Adrenal gland (tissue), 12 donors: ENCODE measurements around the gene SLC5A10. TPM values are rescaled to one million over a fixed set of nuclear protein-coding genes. Genes with fewer than 3 reads are reported as not detected.

ENCODE experiments used
- DNase-seq, 7 donors: peaks; one replicate each; pipeline ENCODE4 v3.0.0-alpha.2; 2019 to 2020
- H3K27ac ChIP-seq, 5 donors: fragments of 200-600 bp; sonication (generic) in 4 of 5; 1 replicate in 3 of 5; 2 replicates in 2 of 5; pipeline versions ENCODE4 v1.5.1 to v1.8.0; 2016 to 2020; ENCODE audit warnings: mild to moderate bottlenecking in 1 of 5
- H3K27me3 ChIP-seq: fragments of 200-600 bp; 2 replicates; pipeline ENCODE4 v1.8.0; 2021
- H3K36me3 ChIP-seq, 2 donors: fragments of 200-600 bp; replicated peaks in 1 of 2; 1 replicate in 1 of 2; 2 replicates in 1 of 2; pipeline versions ENCODE4 v1.5.1 to v1.8.0; 2018 to 2022
- H3K4me1 ChIP-seq, 2 donors: fragments of 200-600 bp; replicated peaks in 1 of 2; 1 replicate in 1 of 2; 2 replicates in 1 of 2; pipeline versions ENCODE4 v1.5.1 to v1.8.0; 2018 to 2021
- H3K4me3 ChIP-seq, 4 donors: fragments of 200-600 bp; sonication (generic) in 3 of 4; one replicate each; pipeline ENCODE4 v1.5.1; 2016 to 2018
- H3K9me3 ChIP-seq, 3 donors: fragments of 200-600 bp; sonication (generic) in 1 of 3; replicated peaks in 1 of 3; 1 replicate in 2 of 3; 2 replicates in 1 of 3; pipeline versions ENCODE4 v1.5.1 to v1.8.0; 2016 to 2021
- CTCF ChIP-seq, 6 experiments: fragments of 450-650 bp in 4 of 6; fragments of 200-600 bp in 2 of 6; sonication (generic) in 1 of 6; IDR thresholded peaks; 1 replicate in 5 of 6; 2 replicates in 1 of 6; pipeline versions ENCODE4 v1.5.1 to v1.8.0; 2016 to 2021; ENCODE audit warnings: antibody characterized with exemption in 6 of 6, mild to moderate bottlenecking in 2 of 6, moderate library complexity in 1 of 6
- POLR2A ChIP-seq, 2 donors: fragments of 450-650 bp; IDR thresholded peaks; one replicate each; pipeline ENCODE4 v1.6.1; 2017; ENCODE audit warnings: antibody characterized with exemption in 2 of 2, mild to moderate bottlenecking in 2 of 2, moderate library complexity in 1 of 2
- WGBS, 4 donors: extraction: QIAGEN DNeasy Blood & Tissue Kit in 2 of 4; methylation state at CpG; one replicate each; pipeline versions ENCODE4 v1.1.5 to v1.1.7; 2013 to 2017; 5-methylcytosine and 5-hydroxymethylcytosine counted together
- intact Hi-C, 2 donors: fragments of 100-400 bp; cut with DNase I; formaldehyde crosslinking; loops; one replicate each; pipeline versions ENCODE4 v1.14.1 to v1.15.0; 2022 to 2023
- polyA plus RNA-seq, 3 donors: library from polyadenylated mRNA; stranded (reverse); fragments of 200-250 nt in 2 of 3; fragments of 350-450 nt in 1 of 3; fragmentation: Illumina TruSeq in 1 of 3; extraction: RNeasy Lipid Tissue Mini Kit (QIAGEN cat#74804) in 1 of 3; gene quantifications; one replicate each; pipeline ENCODE4 v1.2.3, GENCODE V29; 2013 to 2014
- total RNA-seq, 9 donors: library from RNA; depleted of rRNA in 4 of 9; stranded (reverse); fragments of >200 nt in 4 of 9; fragments of 120-200 nt in 1 of 9; fragmentation: NEBNext Ultra II Directional in 1 of 9; extraction: Animal tissue kit (Norgen Biotek cat#: 25700) in 1 of 9; gene quantifications; one replicate each; pipeline versions ENCODE4 v1.1.0 to v1.2.4, GENCODE V29; 2013 to 2023
- donor health status: healthy with polysubstance abuse.
- donor health status: Bipolar disorder and iron deficiency.
- donor health status: DM: yes; HTN: yes; CAD: no.
- donor health status: DM: no; HTN: no; CAD: no.
- donor health status: DM: no; HTN: no; CAD: no.
- donor health status: DM: yes; HTN: yes; CAD: no.

Gene SLC5A10
- total and polyA plus RNA-seq, 12 donors, result 0.16 to 0.94 (median 0.22) TPM; not detected in 8

GRCh38 chr17:18999394-18999793 lies 47.4 kb downstream of the SLC5A10 start:
- intact Hi-C loops, result no loop called here
- no peaks in the 10 kb centered on the region for H3K9me3 ChIP-seq
- WGBS, 4 donors, result 92 to 96% (median 94%) methylated on average over 7 to 8 of the region's 8 CpGs
- H3K27me3 ChIP-seq, result no peaks in the 10 kb centered on the region
- H3K4me3 ChIP-seq, result no peak overlapping the region
- no peak for DNase-seq
- peaks cover 7% of the 10 kb centered on the region in 2 donors for H3K4me1 ChIP-seq
- no peak overlapping the region for H3K27ac ChIP-seq
- no peak for TF ChIP-seq POLR2A (IDR thresholded peaks at IDR 0.05)
- TF ChIP-seq CTCF (IDR thresholded peaks at IDR 0.05), result no peak
- no peaks in the 10 kb centered on the region for H3K36me3 ChIP-seq

GRCh38 chr17:18999911-19000310 lies 47.9 kb downstream of the SLC5A10 start:
- DNase-seq, result no peak
- intact Hi-C loops, result no loop called here
- 94 to 100% (median 94%) methylated on average over 1 to 6 of the region's 6 CpGs; no CpG with 5 or more reads in 1 of the 4 donors for WGBS, 4 donors
- Histone ChIP-seq H3K9me3 (no peaks in the 10 kb centered on the region), H3K4me3 (no peak overlapping the region), H3K27ac (no peak overlapping the region), H3K4me1 (peaks cover 8 to 9% of the 10 kb centered on the region in 2 donors), H3K36me3 (no peaks in the 10 kb centered on the region), H3K27me3 (no peaks in the 10 kb centered on the region)
- TF ChIP-seq POLR2A (IDR thresholded peaks at IDR 0.05) (no peak), CTCF (IDR thresholded peaks at IDR 0.05) (no peak)

- TF ChIP-seq CTCF (IDR thresholded peaks at IDR 0.05) (no peak), POLR2A (IDR thresholded peaks at IDR 0.05) (no peak)
- peak overlapping the region in 2 of 5 donors; percentile 47 to 53 for H3K27ac ChIP-seq
- peaks cover 12 to 13% of the 10 kb centered on the region in 2 donors for H3K4me1 ChIP-seq
- WGBS, 4 donors, result 64 to 73% (median 68%) methylated on average over 6 to 17 of the region's 17 CpGs
- H3K9me3 ChIP-seq, result no peaks in the 10 kb centered on the region
- H3K4me3 ChIP-seq, result no peak overlapping the region
- DNase-seq, result peak in 6 of 7 donors; percentile 70 to 83 (median 78)
- no peaks in the 10 kb centered on the region for H3K27me3 ChIP-seq
- intact Hi-C loops, result no loop called here
- no peaks in the 10 kb centered on the region for H3K36me3 ChIP-seq
These were observed 48.8 kb downstream of the SLC5A10 start for GRCh38 chr17:19000531-19001325.

- H3K27ac ChIP-seq, result no peak overlapping the region
- H3K36me3 ChIP-seq, result no peaks in the 10 kb centered on the region
- WGBS, 4 donors, result 66 to 76% (median 71%) methylated on average over 6 to 7 of the region's 7 CpGs
- no peaks in the 10 kb centered on the region for H3K9me3 ChIP-seq
- H3K4me3 ChIP-seq, result no peak overlapping the region
- no peak for DNase-seq
- no peak for TF ChIP-seq CTCF (IDR thresholded peaks at IDR 0.05)
- no peak for TF ChIP-seq POLR2A (IDR thresholded peaks at IDR 0.05)
- no peaks in the 10 kb centered on the region for H3K27me3 ChIP-seq
- intact Hi-C loops, result no loop called here
- peaks cover 12 to 13% of the 10 kb centered on the region in 2 donors for H3K4me1 ChIP-seq
These were observed 50.1 kb downstream of the SLC5A10 start for GRCh38 chr17:19001907-19002590.
